Transverse colon (tissue), 4 donors: ENCODE measurements around the gene ZFPL1.

Experiments used
- CTCF ChIP-seq, 5 experiments: fragments of 200-600 bp in 3 of 5; fragments of 450-650 bp in 2 of 5; sonication (generic) in 3 of 5; IDR thresholded peaks; 1 replicate in 2 of 5; 2 replicates in 3 of 5; pipeline ENCODE4 v1.5.1; 2016 to 2017; ENCODE audit warnings: antibody characterized with exemption in 5 of 5, inconsistent platforms in 3 of 5, mild to moderate bottlenecking in 2 of 5, moderate library complexity in 1 of 5
- POLR2A ChIP-seq: fragments of 450-650 bp; IDR thresholded peaks from one replicate; pipeline ENCODE4 v1.6.1; 2016; ENCODE audit warnings: antibody characterized with exemption, mild to moderate bottlenecking, moderate library complexity
- POLR2AphosphoS5 ChIP-seq, 3 donors: sonication (generic); formaldehyde crosslinking; IDR thresholded peaks; one replicate each; pipeline ENCODE4 v1.6.1; 2016; ENCODE audit warnings: antibody characterized with exemption in 3 of 3

- TF ChIP-seq POLR2AphosphoS5 (IDR thresholded peaks at IDR 0.05): no peak
- TF ChIP-seq CTCF (IDR thresholded peaks at IDR 0.05): no peak
- TF ChIP-seq POLR2A: no peak
Observed at GRCh38 chr11:65113839-65114238, 29.8 kb downstream of the ZFPL1 start.
